Eye (tissue), 1 donor: ENCODE data around the gene MGST2.
A peak's percentile ranks its signal among the peaks of the same experiment; 100 is the strongest.

Source experiments
- DNase-seq: peaks from one replicate; pipeline ENCODE4 v3.0.0-alpha.2; 2015

MGST2 gene

DNA sequence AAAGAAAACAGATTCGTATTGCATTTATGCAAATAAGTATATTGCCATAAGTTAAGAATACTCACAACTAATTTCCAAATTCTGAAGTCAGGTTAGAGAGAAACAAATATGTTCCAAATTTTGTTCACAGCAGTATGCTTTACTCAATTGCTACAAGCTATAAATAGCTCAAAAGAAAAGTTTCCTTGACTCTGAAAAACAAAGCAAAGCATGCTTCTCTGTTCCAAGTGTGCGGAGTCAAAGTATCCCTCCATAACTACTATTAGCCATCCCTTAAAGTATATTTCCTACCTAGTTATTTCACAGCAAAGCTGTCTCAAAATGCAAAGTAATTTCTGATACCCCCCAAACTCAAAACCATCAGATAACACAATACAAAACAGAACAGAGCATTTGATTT is 47.3 kb downstream of the MGST2 start:
- DNase-seq, result no peak

DNA sequence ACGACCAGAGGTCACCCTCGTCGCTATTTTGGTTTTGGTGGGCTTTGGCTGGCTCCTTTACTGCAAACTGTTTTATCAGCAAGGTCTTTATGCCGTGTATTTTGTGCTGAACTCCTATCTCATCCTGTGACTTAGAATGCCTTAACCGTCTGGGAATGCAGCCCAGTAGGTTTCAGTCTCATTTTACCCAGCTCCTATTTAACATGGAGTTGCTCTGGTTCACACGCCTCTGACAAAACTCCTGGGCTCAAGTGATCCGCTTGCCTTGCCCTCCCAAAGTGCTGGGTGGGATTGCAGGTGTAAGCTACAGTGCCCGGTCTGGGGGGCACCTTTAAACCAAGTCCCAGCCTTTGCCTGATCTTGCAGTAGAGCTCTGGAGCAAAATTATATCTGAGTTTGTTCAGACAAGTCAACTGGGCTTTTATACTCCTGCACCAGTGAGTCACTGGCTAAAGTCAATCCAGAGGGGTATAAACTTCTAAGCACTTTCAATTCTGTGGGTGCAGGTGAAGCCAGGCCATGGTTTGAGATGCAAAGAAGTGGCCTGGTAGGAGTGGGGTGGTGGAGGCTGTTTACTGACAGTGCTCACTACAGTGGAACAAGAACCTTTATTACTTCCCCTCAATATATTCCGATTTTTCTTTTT is 50.2 kb downstream of the MGST2 start:
- no peak for DNase-seq

DNA sequence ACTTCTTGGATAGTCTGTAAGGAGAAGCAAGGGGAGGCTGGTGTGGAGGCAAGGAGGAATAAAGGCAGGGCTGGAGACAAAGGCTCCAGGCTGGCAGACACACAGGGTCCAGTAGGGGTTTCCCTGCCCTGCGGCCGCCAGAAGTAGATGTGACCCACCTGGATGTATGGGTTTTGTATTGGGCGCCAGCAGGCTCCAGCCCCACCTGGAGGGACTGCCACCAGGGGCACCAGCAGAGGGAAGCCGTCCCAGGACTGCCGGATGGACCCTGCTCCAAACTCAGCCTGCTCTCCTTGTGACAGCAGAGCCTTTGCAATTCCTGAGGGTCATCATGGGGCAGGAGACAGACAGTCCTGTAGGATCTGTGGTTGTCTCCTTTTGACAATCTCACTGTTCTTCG is 52.7 kb downstream of the MGST2 start:
- no peak for DNase-seq

DNA sequence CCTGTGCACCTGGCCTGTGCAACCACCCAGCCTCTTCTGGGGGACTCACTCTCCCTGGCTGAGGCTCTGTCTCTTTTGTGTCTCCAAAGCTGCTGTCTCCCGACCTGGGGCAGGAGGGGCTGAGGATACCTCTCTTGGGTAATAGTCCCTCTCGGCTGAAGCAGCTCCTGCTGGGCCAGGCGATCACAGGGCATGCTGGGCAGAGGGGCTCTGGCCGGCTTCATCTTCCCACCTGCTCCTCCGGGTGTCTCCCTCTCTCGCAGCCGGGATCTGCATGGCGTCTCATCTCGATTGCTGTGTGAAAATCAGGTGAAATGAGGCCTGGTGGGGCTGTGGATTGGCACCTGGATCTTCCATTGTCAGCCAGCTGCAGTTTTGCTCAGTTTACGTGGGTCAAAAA is 53.2 kb downstream of the MGST2 start:
- no peak for DNase-seq

DNA sequence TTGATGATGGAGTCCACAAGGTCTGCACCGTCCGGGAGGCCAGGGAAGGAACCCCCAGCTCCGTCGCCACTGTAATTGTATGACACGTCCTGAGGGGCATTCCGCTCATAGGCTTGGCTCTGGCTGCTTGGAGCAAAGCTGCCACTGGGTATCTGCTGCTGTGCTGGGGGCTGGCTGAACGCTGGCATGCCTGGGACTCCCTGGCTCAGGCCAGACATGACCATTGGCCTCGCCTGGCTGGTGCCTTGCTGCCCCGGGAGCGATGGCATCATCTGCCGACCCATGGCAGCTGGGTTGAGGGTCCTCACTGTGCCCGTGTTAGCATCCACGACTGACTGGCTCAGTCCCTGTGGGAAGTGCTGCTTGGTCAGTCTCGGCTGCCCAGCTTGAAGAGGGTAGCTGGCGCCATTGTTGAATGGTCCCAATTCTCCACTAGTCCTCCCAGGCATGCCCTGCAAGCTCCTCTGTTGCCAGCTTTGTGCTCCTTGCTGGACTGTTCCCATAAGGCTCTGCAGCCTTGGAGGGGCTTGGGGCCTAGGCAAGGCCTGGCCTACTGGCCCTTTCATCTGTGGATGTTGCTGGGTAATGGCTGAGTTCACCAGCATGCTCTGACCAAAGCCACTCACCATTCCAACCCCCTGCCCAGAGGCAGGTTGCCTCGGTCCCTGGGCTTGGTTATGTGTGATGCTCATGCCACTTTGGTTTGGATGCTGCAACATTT is 53.9 kb downstream of the MGST2 start:
- DNase-seq, result no peak

DNA sequence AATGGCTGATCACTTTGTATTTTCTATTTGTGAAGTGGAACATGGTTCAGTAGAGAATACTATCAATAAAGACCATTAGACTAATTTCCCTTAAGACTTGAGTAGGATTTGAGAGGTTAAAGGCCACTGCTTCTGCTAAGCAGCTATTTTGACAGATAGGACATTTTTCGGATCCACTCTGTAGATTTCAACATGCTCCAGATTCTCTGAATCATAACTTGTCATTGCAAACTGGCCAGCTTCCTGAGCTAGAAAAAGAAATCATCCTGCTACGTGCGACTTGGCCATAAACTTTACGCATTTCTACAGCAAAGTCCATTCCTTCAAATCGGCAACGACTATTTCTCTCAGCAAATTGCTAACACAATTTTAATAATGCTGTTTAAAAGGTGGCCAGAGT is 55.2 kb downstream of the MGST2 start:
- no peak for DNase-seq

DNA sequence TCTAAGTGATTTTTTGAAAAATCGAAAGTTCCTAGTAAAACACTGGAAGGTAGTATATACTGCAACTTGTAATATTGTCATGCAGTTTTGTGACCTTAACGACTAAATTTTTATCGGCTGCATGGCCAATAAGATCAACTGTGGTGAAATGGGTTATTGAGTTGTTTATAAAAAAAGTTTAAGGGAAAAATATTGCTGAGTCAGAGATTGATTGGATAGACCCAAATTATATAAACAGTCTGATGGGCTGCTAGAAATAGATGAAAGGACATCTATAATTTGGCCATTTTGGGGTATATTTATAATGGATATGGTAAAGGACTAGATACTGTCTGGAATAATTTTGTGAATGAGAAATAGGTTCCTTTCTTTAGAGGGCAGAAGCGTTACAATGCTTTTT is 56.2 kb downstream of the MGST2 start:
- DNase-seq, result no peak

DNA sequence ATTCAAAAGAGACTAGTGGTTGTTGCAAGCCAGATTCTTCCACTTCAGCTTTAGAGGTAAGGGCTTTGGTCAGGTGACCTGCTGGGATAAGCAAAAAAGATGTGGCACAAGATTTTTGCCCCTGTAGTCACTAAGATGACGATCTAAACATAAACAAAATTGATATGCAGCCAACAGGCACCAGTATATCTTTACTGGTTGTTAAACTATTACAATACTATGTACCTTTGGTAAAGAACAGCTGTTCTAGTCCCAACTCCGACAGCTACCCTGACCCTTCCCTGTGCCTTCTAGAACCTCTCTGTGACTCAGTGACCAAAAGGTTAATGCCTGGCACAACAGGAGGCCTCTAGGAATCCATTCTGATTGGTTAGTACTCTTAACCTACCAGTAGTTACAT is 59.6 kb downstream of the MGST2 start:
- DNase-seq, result no peak

DNA sequence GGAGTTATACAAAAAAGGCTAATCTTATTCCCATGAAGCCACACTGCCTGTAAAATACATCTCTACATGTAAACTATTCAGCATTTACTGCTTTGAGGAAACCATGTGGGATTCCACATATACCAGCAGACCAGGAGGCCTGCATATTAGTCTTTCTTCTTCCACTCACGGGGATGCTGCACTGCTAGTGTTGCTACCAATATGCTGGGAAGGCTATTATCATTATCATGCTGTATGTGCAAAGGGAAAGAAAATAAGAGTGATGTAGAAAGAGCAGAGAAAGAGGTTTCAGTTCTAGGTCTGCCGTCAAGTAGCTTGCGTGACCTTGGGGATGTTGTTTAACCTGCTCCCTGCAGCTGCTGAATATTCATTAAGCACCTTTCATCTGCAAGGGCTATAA is 61.0 kb downstream of the MGST2 start:
- no peak for DNase-seq

DNA sequence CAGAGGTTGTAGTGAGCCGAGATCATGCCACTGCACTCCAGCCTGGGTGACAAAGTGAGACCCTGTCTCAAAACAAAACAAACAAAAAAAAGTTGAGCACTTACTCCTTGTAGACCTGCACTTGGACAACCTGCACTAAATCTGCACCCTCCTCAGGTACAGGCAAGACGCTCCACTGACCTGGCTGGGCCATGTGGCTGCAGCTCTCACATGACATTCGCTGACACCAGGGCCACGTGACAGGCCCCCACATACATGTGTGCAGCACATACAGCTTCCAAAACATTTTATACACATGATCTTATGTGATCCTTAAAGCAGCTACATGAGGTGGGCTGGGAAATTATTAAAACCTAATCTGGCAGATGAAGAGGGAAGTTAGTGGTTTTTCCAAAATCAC is 62.5 kb downstream of the MGST2 start:
- DNase-seq, result no peak

DNA sequence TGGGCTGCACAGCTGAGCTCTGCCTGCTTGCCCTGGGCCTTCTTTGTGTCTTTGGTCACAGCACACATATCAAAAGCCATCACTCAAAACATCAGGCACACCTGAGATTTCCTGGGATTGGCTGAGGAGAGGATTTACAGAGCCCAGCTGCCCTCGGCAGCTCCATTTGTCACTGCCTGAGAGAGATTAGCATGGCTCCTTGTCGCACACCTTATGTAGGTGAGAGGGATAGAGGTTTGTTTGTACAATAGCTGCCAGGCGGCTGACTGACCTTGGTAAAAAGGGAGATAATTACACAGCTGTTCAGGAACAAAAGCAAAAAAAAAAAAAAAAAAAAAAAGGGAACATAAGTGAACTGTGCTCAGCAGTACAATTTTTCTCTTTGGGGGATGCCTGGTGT is 63.2 kb downstream of the MGST2 start:
- DNase-seq, result no peak

DNA sequence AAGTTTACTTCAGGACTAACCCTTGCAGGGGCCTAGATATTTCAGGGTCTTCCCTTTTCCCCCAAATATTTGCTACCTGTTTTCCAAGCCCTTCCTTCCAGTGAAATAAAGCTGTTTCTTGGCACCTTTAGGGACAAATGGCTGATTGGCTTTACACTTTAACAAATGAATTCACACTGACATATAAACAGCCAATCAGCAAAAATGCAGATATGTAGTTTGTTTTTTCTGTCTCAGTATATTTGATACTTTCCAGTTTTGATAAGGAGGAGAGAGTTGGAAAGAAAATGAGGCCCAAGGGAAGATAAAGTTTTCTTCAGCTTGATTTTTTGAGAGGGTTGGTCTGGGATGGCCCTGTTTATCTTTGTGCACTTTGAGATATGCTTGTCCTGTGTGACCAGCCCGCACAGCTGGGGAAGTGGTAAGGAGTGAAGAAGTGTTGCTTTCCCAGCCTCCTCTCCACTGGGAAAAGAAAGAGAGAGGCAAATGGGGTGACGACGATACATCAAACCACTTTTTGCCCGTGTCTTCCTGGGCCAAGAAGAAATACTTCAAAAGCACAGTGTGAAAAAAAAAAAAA is 67.5 kb downstream of the MGST2 start:
- no peak for DNase-seq

DNA sequence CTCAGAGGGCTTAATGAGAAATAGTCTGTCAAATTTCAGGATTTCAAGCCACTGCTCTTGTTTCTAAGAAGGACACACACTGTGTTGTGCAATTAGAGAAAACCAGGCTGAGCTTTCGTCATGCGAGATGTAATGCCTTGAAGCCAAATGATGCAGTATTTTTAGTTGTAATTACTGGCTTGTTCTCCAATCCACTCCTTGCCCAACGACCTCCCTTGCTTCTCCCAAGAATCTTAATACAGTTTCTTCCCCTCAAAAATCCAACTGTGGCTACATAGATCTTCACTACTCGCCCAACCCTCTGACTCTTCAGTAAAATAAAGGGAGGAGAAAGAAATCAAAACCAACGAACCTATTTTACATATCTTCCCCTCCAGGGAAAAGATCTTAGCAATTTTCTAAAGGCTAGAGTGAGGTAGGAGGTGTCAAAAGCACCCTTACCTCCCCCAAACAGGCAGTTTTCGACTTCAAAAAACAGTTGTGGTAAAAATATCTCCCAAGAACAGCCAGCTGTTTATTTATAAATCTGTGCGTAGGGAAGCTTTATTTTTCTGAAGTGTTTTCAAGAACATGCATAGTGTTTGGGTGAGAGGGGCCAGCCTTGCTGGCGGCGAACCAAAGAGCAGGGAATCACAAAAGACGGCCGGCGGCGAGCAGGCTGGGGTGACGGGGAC is 68.7 kb downstream of the MGST2 start:
- DNase-seq, result peak; percentile 77

DNA sequence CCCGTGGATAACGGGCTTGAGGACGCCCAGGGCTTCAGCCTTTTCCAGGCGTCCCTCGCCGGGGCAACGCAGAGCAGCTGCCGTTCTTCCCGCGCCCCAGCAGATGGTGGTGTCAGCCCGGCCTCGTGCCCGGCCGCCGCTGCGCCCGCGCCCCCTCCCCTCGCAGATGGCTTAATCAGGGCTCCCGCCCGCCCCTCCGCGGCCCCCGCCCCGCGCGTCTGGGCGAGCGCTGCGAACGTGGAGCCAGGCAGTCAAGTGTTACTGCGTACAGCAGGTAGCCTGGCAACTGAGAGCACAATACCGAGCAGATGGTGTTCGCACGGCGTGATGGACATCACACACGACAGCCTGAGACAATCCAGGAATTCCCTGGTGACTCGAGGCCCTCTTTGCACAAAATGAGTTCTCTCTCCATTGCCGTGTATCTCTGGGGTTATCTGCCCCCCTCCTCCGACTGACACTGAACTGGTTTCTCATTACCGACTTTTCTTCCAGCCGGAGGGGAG is 69.3 kb downstream of the MGST2 start:
- peak; percentile 99 for DNase-seq

DNA sequence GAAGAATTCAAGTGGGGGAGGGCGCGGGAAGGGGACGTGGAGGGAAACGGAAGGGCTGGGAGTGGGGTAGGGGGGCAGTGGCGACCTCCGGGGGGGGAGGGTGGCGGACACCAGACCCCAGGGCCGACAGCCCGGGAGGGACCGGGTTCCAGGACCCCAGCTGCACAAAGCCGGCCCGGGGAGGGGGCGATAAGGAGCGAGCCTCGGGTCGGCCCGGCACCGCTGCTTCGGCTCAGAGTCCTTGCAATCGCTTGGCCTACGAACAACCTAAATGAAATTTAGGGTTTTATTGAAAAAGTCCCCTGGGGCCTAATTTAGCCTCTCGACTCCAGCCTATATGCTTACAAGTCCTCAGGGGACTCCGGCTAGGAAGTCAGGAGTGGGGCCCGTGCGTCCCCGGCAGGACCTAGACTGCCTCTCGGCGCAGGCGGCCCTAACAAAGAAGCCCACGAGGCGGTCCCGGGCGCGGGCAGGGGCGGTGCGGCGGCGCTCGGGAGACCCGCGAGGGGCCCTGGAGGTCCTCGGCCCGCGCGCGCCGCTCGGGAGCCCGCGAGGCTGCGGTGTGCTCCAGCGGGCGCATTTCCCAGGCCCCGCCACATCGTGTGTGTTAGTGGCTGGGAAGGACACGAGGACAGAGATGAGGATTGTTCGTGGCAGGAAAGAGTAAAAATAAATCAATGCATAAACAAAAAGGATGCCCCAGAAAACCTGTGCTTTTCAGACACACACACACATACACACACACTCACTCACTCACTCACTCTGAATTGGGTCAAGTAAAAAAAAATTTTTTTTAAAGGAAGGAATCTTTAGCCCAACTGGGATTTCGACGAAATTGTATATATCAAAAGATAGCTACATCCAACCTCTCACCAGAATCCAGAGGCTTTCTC is 70.0 kb downstream of the MGST2 start:
- DNase-seq, result peak; percentile 92

DNA sequence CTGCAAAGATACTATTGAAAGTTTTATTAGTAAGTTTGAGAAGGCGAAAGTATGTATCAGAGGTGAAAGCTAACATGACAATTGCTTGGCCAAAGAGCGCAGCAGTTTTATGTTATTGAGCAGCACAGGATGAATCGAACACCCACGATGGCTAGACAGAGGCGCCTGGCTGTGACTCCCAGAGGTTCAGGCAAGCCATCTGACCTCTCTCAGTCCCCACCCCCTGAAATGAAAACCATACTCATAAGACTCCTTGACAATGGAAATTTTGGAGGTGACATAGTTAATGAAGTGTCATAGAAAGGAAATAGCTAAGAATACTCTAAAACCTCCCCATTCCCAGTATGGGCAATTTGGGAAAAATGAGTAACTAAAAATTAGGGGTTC is 70.6 kb downstream of the MGST2 start:
- no peak for DNase-seq

DNA sequence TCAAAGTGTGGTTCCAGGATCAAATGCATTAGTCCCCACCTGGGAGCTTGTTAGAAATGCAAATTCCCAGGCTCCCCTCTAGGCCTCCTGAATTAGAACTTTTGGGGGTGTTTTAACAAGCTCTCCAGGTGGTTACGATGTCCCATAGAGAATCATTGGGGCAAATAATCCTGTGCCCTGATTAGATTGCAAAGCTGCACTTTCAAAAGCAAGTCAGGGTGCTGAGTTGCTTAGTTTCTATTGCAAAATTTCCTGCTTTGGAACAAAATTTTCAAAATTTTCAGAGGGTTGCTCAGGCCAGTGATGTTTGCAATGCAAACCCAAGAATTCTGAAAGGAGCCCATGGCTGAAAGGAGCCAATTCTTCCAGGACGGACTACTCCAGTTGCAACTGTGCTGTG is 71.0 kb downstream of the MGST2 start:
- no peak for DNase-seq

DNA sequence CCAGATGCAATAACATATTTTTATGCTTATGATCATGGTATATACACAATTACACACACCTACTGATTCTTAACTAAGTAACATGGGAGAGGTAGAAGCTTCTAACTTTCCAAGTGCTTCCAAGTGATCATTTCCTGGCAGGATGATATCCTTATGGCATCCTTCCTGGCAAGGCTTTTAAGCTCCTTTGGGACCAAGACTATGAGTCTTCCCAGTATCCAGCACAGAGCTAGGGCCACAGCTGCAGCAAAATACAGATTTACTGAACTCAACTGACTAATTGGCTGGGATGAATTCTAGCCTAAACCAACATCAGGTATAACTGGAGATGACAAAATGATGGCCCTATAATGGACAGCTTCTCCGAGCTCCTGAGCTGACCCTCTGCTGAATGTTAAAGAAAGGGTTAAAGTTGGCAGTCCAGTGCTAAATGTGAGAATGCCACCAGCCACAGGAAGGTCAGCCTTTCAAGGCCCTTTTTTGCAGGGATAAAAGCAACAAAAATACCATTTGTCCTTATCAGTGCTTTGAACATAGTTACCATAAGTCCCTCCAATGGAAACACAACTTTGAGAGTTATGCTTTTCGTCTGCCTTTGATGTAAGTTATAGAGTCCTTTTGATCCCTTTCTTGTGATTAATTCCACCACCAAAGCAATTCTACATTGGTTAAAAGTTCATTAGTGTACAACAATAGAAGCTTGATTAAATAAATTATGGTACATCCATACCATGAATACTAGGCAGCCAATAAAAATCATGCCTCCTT is 73.4 kb downstream of the MGST2 start:
- no peak for DNase-seq

DNA sequence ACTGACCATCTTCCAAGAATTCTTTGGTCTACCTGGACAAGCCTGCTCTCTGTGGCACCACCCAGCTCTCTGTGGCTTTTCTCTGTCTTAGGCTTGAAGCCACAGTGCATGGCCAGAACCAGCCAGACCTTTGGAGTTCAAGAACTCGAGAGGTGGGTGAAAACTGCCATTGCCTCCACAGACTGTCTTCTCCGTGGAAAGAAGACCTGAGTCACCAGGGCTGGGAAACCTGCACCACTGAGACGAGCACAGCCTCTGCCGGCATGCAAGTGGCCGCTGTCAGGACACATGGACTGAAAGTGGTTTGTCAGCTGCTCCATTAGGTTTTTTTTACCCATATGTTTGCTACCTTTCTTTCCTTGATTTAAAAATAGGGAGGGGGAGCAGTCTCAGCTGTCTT is 74.5 kb downstream of the MGST2 start:
- no peak for DNase-seq

DNA sequence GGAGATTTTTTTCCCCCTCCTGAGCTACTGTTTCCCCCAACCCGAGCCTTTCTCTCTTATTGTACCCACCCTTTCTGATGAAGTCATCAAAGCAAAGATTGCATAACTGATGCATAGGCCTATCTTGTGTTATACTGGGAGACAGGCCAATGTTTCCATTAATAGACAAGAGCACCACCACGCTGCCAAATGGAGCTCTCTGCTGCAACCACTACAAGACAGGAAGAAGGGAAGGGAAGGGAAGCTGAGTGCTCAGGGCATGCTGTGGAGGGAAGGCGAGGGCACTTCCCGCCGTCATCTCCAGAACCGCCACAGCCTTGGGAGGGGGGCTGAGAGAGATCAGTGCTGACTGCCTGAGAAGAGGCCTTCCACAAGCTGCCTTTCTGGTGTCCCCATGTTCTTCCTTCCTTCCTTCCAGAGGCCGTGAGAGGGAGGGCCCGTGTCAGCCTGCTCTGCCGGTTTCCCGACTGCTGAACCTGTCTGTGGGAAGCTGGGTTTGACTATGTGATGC is 75.0 kb downstream of the MGST2 start:
- peak; percentile 85 for DNase-seq

DNA sequence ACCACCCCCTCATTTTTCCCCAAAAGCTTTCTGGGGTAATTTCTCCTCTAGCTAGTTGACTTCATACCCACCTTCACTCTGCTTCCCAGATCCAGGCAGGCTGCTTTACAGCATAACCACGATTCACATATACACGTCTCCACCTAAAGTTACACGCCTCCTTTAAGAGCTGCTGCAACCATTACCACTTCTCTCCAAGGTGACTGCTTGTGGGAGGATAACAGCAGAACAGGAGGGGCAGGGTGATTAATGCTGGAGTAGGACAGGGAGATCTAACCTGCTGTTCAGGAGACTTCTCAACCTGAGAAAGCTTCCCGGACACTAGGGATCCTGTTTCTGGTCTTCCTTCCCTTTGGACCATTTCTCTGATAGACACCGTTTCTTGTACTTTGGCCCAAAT is 77.4 kb downstream of the MGST2 start:
- no peak for DNase-seq

DNA sequence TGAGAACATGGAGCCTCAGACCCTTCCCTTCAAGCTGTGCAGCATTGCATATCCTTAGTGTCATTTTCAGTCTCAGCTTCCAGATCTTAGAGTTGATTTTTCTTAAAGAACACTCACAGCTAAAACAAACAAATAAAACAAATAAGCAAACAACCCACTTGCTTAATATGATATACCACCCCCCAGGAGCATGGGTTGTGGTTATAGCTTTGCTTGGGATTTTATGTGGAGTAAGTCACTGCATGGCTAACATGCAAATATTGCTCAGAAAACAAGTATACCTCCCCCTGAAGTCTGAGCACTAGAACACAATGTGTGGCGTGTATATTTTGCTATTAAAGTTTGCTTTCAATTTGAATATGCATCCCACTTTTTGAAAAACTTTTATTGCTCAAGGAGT is 78.6 kb downstream of the MGST2 start:
- no peak for DNase-seq
